ENCODE results near the gene DCDC2C.

The DCDC2C gene

DNA sequence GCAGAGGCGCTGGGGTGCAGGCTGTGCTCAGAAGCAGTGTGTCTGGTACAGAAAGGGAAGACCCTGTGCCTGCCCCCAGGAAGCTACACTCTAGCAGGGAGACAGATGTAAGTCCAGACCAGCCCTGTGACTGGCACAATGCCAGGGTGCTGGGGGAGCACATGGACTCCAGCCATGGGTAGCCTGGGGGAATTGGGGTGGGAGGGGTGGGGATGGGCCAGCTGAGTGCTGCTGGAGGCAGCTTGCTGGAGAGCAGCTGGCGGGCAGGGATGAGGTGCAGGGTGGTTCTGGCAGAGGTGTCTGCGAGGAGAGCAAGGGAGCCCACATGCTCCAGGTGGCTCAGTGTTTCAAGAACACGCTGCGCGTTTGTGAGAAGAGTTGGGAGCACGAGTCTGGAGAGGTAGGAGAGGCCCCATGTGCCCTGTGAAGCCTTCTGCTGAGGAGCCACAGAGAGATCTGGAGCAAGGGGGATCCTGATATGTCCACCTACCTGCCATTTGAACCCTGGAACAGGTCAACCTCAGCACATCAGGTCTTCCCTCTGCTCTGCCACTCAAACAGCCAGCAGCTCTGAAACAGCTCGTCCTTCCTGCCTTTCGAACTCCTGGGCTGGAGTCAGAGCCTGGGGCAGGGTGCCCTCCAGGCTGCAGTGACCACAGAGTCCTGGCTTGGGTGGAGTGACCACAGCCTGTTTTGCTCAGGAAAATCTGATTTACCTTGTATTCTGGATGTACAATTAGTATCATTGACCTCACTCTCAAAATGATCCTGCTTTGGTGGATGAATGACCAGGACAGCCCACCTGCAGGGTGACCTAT is 30.3 kb upstream of the DCDC2C start:
- DNase-seq: no peak

DNA sequence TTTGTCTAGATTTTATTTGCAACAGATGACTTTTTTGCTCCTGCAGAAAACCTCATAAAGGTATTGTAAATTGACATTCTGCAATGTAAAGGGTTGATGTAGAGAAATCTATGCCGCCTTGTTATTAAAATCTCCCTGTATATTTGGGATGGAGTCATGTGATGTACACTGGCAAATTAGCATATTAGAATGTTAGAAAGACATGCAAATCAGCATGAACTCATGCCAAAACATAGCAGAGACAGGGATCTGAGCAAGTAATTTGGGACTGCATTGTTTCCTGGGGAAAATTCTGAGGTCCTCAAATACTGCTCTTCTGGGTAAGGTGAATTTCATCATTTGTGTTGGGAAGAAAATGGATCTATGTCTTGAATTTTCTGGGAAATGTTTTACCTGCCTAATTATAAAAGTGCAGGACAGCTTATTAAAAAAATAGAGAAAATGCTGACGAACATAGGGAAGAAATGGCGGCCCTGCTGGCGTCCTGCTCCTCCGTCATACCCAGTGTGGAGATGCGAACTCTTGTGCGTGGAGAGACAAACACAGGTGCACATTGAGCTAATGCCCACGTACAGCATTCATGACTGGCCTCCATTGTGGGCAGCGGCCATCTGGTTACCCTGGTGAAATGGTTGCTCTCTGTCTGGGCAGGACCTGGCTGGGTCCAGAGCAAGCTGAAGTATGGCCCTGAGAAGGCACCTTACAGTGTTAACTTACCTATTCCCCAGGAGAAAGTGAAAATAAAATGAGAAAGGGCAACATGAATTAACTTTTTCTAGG is 29.1 kb upstream of the DCDC2C start:
- no peak for DNase-seq

DNA sequence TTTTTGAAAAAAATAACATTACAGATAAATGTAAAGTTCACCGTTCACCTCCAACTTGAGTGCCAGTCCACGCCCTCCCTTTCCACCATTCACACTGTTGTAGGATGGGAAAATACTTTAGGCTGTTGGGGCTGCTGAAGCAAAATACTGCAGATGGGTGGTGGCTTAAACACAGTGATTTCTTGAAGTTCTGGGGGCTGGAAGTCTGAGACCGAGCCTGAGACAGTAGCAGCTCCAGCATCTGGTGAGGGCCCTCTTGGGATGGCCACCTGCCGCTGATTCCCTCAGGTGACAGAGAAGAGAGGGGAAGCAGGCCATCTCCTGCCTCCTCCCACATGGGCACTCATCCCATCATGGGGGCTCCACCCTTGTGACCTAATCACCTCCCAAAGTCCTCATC is 27.7 kb upstream of the DCDC2C start:
- no peak for DNase-seq

DNA sequence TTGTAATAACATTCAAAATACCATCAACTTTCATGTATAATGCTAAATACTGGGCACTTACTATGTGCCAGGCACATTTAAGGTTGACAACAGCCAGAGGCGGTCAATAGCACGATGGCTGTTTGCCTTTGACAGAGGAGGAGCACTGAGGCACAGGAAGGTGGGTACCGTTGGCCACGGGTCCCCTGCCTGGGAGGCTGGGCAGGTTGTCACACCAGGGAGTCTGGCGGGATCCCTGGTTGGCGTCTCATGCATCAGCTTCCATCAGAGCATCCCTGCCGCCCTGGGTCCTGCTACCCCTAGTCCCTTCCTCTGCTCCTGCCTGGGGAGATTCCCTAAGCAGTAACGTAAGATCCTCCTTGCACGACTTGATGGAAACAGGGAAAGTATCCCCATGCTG is 25.9 kb upstream of the DCDC2C start:
- no peak for DNase-seq

DNA sequence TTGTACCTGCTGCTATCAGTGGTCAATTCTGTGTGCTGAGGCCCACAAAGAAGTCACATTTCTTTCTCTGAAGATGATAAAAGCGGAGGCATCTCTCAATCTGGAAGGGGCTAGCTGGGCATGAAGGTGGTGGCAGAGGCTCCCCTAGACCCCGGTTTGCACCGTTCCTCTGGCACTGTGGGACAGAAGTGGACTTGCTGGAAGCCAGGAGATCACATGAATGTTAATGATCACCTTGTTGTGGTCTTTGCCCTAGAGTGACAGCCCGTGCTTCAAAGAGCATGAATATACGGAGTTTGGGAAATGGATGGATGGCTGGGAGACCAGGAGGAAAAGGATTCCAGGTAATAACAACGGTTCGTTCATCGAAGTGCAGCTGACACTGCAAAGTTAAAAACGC is 25.2 kb upstream of the DCDC2C start:
- DNase-seq: no peak

DNA sequence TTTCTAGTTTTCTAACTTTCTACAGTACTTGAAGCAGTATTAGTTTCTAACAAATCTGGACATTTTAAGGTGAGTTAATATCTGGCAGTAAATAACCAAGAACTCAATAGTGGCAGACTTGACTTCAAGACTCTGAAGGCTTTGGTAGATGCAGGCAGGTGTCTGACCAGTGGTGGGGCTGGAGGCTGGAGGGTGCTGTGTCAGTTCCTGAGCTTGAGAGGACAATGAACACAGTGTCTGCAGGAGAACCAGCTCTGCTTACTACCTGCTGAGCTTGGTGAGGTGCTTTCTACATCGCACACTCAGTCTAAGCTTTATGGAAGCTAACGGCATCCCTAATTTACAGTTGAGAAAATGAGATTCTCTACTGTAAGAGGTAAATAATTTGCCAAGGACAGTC is 24.2 kb upstream of the DCDC2C start:
- DNase-seq: no peak

DNA sequence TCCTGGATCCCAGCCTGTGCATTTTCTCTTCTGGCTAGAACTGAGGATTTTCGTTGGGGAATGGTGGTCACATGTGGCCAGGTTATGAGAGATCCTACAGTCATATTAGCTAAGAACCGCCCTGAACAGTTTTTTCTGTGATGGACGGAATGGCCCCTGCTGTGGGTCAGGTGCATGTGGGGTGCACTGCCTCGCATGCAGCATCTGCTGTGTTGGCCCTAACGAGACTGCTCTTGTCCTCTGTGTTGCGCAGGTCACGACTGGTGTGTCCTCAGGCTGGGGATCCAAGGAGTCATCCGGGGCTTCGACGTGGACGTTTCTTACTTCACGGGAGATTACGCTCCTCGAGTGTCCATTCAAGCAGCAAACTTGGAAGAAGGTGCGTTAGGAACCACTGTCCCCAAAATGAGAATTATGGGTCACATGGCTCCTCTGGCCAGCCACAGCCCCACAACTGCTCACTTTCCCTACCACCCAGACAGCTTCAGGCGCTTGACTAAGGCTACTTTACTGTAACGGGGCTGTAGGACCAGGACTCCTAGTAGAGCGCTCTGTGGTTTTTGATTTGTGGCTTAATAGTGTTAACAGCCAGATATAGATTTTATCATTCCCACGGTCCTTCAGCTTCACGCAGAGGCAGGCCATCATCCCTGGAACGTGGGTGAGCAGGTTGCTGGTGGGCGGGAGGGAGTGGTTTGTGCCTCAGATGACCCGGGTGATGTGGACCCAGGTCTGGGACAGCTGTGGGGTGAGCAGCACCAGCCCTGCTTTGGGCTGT is 23.6 kb upstream of the DCDC2C start:
- DNase-seq: no peak

DNA sequence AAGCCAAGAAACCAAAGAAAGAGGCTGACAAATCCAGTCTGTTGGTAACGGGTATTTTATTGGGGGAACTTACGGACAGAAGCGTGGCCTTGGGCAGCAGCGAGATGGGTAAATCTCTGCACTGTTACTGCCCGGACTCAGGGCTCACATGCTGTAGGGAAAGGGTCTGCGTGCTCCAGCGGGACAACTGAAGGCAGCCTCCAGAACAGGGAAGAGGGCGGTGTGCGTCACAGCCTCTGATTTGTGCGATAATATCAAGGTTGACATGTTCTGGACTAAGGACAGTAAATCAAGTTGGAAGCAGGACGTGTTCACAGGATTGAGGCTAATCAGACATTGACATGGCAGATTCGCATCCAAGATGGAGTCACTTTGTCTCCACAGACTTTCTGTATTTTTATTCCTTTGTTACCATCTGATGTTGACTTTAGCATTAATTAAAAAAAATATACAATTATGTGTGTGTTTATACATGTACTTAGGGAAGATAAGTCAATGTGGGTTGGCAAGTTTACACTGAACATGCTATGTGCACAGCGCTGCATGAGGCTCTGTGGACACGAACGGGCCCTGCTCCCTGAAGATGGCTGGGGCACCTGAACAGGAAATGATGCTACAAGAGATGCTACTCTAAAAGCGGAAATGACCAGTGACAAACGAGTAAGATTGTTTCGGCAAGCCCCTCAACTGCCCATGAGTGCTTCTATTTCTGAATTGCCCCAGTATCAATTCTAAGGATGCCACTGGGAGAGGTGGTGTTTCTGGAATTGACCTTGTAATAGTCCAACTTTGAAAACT is 22.6 kb upstream of the DCDC2C start:
- DNase-seq: no peak

DNA sequence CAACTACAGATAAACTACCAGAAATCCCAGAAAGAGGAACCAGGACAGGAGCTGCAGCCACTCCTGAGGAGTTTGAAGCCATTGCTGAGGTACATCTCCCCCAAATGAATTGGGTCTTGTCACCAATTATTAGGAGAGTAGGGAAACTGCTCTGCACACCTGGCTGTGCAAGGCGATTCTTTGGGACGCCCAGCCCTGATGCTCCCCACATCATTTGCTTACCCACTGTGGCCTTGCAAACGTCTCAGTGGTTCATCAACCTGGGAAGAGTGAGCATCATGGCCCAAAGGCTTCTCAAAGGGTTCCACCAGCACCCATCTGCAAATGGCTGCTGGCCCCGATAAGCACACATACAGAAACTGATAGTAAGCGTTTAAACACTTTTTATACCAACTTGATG is 21.8 kb upstream of the DCDC2C start:
- no peak for DNase-seq

DNA sequence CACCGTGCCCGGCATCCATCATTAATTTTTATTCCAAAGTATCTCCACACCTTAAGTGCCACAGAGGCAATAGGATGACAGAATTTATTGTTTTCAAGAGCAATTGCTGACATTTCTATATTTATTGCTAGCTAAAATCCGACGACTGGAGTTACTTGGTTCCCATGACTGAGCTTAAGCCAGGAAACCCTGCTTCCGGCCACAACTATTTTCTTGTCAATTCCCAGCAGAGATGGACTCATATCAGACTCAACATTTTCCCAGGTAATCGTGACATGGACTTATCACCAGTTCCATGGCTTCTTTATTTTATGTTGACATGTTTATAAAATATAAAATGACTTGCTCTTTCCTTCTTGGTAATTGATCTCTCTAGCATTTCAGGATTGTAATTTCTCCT is 20.6 kb upstream of the DCDC2C start:
- no peak for DNase-seq

DNA sequence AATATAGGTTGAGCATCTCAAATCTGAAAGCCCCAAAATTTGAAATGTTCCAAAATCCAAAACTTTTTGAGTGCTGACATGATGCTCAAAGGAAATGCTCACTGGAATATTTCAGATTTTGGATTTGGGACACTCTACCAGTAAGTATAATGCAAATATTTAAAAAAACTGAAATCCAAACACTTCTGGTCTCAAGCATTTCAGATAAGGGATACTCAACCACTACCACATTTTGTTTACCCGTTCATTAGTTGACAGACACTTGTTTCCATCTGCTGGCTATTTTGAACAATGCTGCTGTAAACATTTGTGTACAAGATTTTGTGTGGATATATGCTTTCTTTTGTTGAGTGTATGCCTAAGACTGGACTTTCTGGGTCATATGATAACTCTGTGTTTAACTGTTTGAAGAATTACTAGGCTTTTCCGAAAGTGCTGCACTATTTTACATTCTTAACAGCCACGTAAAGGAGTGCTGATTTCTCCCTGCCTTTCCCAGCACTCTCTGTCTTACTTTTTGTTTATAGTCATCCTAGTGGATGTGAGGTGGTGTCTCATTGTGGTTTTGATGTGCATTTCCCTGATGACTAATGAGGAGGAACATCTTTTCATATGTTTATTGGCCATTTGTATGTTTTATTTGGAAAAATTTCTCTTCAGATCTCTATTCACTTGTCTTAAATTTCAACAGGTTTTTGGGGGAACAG is 19.5 kb upstream of the DCDC2C start:
- DNase-seq: no peak

DNA sequence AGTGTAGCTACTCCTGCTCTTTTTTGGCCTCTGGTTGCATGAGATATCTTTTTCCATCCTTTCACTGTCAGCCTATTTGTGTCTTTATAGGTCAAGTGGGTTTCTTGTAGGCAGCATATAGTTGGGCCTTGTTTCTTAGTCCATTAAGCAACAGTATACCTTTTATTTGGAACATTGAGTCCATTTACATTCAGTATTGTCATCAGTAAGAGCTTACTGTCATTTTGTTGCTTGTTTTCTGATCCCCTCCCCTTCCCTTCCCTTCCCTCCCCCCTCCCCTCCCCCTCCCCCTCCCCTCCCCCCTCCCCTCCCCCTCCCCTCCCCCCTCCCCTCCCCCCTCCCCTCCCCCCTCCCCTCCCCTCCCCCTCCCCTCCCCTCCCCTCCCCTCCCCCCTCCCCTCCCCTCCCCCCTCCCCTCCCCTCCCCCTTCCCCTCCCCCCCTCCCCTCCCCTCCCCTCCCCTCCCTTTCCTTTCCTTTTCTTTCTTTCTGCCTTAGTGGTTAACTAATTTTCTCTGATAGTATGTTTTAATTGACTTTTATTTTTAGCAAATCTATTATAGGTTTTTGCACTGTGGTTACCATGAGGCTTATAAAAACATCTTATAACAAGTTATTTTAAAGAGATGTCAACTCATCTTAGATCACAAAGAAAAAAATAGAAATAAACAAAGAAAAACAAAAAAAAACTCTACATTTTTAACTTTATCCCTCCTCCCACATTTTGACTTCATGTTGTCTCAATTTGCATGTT is 13.2 kb upstream of the DCDC2C start:
- no peak for DNase-seq

DNA sequence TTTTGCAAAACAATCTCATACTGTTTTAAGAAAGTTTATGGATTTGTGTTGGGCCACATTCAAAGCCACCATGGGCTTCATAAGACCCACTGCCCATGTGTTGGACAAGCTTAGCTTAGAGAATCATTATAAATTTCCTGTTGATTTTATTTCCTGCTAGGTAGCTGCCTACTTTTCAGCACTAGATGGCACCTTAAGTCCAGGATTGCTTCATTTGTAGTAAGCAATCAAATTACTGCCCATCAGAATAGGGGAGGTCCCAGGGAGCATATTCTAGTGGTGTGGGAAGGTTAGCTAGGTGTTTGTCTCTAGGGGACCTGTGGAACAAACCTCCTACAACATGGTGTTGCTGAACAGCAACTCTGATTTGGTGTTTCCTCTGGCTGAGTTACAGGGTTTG is 11.0 kb upstream of the DCDC2C start:
- DNase-seq: no peak

DNA sequence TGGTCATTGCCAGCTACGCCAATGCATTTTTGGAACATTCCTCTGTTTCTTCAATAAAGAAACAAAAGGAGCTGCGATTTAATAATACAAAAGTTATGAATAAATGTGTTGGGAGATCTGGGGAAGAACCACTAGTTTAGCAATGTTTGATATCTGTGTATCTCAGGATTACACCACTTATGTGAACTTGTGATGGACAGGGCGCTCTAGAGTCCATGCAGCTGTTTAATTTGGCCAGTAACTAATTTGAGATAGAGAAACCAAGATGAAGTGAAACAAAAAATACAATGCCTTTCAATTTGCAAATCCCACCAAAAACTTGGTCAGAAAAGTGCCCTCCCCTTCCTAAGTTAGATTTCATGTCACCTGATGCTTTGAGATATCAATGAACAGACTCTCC is 6.8 kb upstream of the DCDC2C start:
- no peak for DNase-seq

DNA sequence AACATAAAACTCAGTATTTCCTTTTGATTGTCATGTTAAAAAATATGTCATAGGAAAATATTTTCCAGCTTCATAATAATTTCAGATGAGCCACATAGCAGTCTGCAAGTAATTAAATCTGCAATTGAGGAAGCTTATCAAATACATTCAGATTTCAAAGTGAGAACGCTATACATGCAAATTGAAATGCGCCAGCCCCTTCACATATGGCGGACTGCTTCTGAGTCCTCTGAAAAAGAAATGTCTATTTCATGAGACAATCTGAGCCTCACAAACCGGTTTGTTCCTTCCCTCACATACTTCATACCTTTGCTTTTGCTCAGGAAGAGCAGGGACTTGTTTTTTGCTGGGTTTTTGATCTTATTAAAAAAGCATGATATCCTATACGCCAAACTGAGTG is 2.3 kb upstream of the DCDC2C start:
- no peak for DNase-seq

DNA sequence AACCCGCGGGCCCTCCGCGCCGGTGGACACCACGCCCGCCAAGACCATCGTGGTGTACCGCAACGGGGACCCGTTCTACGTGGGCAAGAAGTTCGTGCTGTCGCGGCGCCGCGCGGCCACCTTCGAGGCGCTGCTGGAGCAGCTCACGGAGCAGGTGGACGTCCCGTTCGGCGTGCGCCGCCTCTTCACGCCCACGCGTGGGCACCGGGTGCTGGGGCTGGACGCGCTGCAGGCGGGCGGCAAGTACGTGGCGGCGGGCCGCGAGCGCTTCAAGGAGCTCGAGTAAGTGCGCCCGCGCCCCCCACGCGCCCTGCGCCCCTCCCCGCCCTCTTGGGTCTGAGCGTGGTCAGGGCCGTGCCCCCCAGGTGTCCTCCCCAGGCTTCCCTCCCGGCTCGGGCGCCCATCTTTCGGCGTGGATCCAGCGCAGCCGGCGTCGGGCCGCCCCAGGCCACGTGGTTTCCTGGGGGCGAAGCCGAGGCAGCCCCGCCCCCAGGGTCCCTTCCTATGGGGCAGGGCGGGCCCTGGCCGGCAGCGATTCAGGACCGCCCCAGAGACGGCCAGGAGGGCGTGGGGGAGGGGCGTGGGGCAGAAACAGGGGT is 481 bp downstream of the DCDC2C start:
- no peak for DNase-seq

DNA sequence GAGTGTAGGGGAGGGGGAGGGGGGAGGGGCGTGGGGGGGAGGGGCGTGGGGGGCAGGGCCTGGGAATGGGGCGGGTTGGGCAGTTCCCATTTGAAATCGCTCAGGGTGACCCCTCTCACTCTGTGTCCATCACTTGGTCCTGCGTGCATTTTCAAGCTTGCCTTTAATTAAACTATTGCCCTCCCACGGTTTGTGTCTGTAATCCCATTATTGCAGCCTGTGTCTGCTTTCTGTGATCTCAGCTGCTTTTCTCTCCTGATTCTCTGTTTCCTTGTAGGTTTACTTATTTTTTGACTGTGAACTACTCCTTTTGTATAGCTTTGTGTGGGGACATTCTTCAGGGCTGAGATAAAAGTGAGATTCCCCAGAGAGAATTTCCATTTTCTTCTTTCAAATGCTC is 1.3 kb downstream of the DCDC2C start:
- no peak for DNase-seq

DNA sequence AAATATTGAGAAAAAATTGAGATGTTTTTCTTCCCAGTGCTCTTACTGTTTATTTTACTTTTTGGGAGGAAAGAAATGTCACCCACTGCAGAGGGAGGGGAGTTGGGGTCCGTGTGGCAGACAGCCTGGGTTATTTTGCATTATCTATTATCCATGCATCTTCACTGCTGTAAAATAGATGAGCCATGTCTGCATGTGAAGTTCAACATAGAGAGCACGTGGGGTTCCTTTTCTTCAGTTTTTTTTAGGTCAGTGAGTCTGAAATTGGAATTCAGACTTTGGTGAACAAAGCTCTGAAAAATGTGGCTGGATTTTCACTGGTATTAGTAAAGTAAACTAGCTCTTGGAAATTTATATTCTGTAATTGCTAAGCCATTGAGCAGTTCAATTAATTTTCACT is 2.4 kb downstream of the DCDC2C start:
- DNase-seq: no peak

DNA sequence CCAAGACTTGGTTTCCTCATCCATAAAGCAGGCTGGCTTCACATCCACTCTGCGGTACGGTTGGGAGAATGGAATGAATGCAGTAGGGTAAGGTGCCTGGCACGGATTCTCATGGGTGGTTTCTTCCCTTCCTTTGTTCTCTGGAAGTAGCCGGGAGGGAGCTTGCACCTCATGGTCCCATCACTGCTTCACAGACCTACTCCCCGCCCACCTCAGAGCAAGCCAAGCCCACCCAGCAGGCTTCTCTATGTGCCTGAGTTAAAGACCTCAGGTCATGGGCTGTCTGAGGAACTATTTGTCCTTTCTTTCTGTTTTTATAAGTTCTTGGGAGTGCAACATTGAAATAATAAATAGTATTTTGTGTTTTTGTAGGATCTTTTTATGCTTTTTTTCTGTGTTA is 3.5 kb downstream of the DCDC2C start:
- DNase-seq: no peak

DNA sequence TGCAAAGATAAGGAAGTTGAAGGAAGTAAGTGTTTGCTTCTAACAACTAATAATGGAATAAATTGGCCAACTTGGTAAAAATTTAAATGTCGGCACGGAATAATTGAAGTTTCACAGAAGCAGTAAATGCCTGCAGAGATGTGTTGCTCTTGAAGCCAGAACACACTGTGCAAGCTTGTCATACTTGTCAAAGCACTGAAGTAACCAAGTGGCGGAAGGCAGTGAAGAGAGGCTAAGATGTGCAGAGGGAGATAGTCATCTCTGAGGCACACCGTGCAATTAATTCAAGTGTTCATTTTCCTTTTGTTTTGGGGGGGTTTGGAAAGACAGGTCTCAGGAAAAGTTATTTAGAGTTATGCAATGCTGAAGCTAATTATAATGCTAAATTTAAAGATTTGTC is 5.2 kb downstream of the DCDC2C start:
- DNase-seq: no peak

DNA sequence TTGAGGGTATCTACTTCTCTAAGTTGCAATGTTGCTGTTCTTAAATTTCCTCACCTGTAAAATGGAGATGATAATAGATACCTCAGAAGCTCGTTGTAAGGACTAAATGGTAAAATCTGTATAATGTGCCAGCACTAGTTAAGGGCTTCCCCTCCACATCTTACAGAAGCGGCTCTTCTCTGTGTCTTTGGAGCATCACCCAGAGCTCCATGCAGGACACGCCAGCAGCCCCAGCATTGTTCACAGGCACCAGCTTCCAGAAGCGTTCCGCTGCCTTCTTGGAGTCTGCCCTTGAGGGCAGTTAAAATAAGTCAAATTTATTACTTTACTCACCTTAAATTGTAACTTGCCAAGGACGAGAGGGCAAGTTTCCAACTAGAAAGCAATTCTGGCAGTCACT is 5.8 kb downstream of the DCDC2C start:
- no peak for DNase-seq
